ENCODE data around the gene RAB40A.
"Not testable (repeated sequence)": the region's sequence is repeated elsewhere in the genome, so short reads cannot be mapped to it uniquely, and the experiment has no call there.

Gene RAB40A

GRCh38 chrX:103520386-103520785 is 1.1 kb upstream of the RAB40A start:
- no peak for DNase-seq

- no peak for DNase-seq
Measured at GRCh38 chrX:103518571-103518970, 718 bp downstream of the RAB40A start.

- no peak for DNase-seq
Measured at GRCh38 chrX:103517246-103517645, 2.0 kb downstream of the RAB40A start.

- DNase-seq = no peak
Measured at GRCh38 chrX:103513476-103514108, 5.7 kb downstream of the RAB40A start.

GRCh38 chrX:103513067-103513466 is 6.2 kb downstream of the RAB40A start:
- no peak for DNase-seq

GRCh38 chrX:103510031-103510430 is 9.3 kb downstream of the RAB40A start:
- DNase-seq = no peak

- no peak for DNase-seq
Measured at GRCh38 chrX:103503853-103504207, 15.5 kb downstream of the RAB40A start.

GRCh38 chrX:103503163-103503852 is 16.0 kb downstream of the RAB40A start:
- DNase-seq = no peak

GRCh38 chrX:103498786-103499185 is 20.5 kb downstream of the RAB40A start:
- no peak for DNase-seq

GRCh38 chrX:103495786-103496185 is 23.5 kb downstream of the RAB40A start:
- no peak for DNase-seq

GRCh38 chrX:103493578-103493977 is 25.7 kb downstream of the RAB40A start:
- DNase-seq = not testable (repeated sequence)

- peak; percentile 43 for DNase-seq
Measured at GRCh38 chrX:103489733-103490132, 29.6 kb downstream of the RAB40A start.

GRCh38 chrX:103488794-103489193 is 30.5 kb downstream of the RAB40A start:
- DNase-seq = no peak

- no peak for DNase-seq
Measured at GRCh38 chrX:103488332-103488731, 31.0 kb downstream of the RAB40A start.

- no peak for DNase-seq
Measured at GRCh38 chrX:103483720-103484119, 35.6 kb downstream of the RAB40A start.

- no peak for DNase-seq
Measured at GRCh38 chrX:103480526-103480925, 38.8 kb downstream of the RAB40A start.

GRCh38 chrX:103477496-103477895 is 41.8 kb downstream of the RAB40A start:
- DNase-seq = no peak

- DNase-seq = no peak
Measured at GRCh38 chrX:103475381-103475780, 43.9 kb downstream of the RAB40A start.

- DNase-seq = not testable (repeated sequence)
Measured at GRCh38 chrX:103469977-103470376, 49.3 kb downstream of the RAB40A start.

GRCh38 chrX:103467887-103468286 is 51.4 kb downstream of the RAB40A start:
- no peak for DNase-seq

GRCh38 chrX:103467156-103467555 is 52.1 kb downstream of the RAB40A start:
- DNase-seq = no peak

GRCh38 chrX:103464774-103465117 is 54.5 kb downstream of the RAB40A start:
- peak; percentile 85 for DNase-seq

GRCh38 chrX:103464072-103464773 is 55.1 kb downstream of the RAB40A start:
- peak; percentile 40 for DNase-seq

- no peak for DNase-seq
Measured at GRCh38 chrX:103461156-103461555, 58.1 kb downstream of the RAB40A start.

All from right forelimb (tissue), 1 donor.